Forelimb muscle (tissue), 1 donor: ENCODE results near the gene SLC8B1. TPM values are rescaled to one million over a fixed set of nuclear protein-coding genes. Genes with fewer than 3 reads are reported as not detected.

ENCODE experiments used
- DNase-seq: peaks from one replicate; pipeline ENCODE4 v3.0.0-alpha.2; 2013; ENCODE audit warnings: low read depth
- polyA plus RNA-seq: library from polyadenylated mRNA; unstranded; fragments of 120-200 nt; gene quantifications from one replicate; pipeline ENCODE4 v1.2.1, GENCODE V29; 2013; ENCODE audit not compliant: insufficient read length

SLC8B1 gene
- polyA plus RNA-seq, 1 donor, result 16.2 TPM

DNA sequence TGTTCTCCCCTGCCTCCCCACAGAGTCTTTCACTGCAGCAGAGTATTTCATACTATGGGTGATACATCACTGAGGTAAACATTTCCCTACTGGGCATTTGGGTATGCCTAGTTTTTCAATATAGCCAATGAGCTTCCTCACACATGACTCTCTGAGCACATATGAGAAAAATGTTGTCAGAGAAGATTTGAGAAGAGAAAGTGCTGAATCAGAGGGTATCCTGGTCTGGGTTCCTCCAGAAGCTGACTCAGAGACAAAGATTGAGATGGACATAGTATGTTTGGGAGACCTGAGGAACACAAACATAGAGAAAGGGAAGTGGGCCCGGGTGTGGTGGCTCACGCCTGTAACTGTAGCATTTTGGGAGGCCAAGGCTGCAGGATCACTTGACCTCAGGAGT lies 12.6 kb downstream of the SLC8B1 start:
- no peak for DNase-seq

DNA sequence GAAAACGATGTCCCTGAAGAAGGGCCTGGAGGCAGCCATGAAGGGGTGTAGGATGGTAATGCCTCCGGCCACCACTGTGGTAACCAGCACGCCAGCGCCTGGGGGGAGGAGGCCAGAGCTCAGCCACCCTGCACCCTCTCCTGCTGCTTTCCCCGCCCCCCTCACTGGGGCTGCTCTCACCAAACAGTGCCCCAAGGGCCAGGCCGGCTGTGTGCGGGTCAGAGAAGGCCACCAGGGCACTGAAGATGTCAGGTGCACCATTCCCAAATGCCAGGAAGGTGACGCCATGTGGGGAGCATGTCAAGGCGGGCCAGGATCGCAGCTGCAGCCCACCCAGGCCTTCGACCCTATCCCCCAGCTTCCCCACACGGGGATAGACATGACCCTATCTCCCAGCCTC lies 14.5 kb downstream of the SLC8B1 start:
- DNase-seq, result no peak

DNA sequence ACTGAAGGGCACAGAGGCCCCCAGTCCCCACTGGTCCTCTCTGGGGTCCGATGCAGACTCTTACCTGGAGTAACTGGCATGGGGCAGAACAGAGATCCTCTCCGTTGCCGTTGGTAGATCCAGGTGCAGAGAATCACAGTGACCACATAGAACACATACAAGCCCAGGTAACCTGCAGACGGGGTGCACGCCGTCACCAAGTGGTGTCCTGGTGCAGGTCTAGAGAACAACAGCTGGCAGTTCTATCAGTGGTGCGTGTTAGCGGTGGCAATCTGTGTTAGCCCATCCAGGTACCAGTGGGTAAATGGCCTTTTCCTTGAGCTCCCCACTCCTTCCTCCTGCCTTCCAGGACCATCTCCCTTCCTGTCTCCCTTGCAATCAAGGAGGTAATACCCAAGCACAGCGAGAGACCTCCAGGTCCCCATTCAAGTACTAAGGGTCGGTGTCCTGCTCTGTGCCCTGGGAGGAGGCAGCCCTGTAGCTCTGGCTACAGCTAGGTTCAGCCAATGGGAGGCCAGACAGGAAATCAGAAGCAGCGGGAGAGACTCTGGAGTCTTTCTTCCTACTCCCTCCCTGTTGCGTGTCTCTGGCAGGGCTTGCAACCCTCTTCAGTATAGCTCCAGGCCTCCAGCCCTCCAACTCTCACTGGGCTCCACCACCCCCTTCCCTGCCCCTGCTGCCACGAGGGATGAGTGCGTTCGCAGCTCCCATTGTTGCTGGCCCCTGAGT lies 15.8 kb downstream of the SLC8B1 start:
- DNase-seq, result no peak

DNA sequence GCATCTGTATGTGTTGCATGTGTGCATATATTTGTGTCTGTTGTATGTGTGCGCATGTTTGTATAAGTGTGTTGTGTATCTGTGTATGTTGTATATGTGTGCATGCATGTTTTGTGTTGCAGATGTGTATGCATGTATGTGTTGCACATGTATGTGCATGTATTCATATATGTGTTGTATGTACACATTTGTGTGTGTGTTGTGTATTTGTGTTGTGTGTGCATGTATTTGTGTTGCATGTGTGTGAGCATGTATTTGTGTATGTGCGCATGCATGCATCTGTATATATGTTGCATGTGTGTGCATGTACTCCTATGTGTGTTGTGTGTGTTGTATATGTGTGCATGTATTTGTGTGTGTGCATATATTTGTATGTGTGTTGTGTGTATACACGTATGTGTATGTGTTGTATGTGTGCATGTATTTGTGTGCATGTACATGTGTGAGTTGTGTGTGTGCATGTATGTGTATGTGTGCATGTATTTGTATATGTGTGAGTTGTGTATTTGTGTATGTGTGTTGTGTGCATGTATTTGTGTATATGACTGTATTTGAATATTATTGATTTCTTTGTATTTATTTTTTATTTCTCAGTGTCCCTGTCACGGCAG lies 16.8 kb downstream of the SLC8B1 start:
- DNase-seq, result no peak

DNA sequence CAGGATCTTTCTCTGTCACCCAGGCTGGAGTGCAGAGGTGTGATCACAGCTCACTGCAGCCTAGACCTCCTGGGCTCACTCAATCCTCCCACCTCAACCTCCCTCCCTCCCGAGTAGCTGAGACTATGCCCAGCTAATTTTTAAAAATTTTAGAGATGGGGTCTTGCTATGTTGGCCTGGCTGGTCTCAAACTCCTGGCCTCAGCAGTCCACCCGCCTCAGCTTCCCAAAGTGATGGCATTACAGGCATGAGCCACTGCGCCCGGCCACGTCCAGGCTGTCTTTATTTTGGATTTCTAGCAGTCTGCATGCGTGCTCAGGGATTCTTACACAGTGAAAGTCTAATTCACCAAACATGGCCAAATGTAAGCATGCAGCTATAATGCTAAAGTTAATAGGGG lies 17.8 kb downstream of the SLC8B1 start:
- DNase-seq, result no peak

DNA sequence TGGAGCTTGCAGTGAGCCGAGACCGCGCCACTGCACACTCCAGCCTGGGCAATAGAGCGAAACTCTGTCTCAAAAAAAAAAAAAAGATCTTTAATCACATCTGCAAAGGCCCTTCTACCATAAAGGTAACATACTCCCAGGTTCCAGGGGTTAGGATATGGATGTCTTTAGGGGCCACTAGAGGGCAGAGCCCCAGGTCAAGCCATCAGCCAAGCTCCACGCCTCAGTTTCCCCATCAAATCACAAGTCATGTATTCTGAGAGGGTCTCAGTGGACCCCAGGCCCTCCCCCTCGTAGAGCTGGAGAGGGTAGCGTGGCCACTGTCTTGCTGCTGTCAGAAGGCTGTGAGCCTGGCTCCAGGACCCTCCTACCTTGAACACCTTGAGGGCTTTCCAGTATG lies 18.8 kb downstream of the SLC8B1 start:
- no peak for DNase-seq

DNA sequence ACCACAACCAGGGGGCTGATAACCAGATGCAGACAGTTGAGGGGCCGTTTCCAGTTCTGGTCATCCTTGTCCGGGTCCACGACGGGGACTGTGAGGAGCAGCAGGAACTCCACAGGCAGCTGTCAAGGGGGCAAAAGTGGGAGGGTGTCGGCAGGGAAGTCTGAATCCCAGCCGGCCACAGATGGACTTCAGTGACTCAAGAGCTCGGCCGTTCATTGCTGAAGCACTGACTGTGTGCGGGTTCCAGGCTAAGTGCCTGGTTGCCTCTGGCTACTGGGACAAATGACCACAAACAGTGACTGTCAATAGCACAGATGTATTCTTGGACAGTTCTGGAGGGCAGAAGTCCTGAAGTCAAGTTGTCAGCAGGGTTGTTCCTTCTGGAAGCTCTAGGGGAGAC lies 19.6 kb downstream of the SLC8B1 start:
- no peak for DNase-seq

DNA sequence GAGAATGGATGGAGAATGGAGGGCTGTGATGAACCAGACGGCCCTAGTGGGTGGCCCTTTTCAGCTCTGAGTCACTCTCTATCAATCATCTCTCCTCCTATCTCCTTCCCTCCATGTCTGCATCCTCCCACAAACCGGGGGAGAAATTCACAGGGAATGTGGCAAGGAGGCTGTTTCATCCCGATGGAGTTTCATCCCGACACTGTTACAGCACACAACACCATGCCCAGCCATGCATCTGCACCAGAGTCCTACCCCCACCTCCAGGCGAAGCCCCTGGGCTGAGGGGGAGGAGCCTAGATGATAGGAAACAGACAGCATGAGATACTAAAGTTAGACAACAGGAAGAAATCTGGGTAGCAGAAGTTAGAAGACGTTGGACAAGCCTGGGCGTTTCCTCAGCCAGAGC lies 20.8 kb downstream of the SLC8B1 start:
- DNase-seq, result no peak

DNA sequence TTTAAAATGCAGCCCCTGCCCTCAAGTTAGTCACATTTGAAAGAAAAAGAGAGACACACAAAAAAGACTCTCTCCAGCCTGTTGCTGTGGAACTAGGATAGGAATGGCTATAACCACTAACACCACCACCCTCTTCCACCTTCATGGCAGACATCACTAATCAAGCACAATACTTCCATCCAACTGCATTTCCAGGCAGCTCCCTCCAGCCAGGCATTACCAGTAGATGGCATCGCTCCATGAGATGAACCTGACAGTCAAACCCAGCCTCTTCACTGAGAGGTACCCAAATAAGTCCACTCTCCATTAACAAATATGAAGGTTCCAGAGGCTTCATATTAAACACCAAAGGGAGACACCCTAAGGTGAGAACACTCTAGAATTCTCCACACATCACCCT lies 24.4 kb downstream of the SLC8B1 start:
- no peak for DNase-seq

DNA sequence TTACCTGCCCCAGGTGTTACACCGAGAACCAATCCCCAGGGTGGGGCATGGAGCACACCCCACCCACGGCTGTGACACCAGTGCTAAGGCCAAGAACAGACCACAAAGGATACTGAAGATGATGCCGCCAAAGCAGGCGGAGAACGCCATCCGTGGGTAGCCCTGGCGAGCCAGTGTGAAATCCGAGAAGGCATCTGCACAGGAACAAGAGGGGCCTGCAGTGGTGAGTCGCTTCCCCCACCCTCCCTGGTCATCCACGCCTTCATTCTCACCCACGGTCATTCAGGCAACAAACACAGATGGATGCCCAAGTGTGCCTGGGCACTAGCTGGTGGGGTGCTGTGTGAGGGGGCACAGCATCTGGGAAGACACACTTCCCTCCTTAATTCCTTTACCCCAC lies 28.5 kb downstream of the SLC8B1 start:
- no peak for DNase-seq

DNA sequence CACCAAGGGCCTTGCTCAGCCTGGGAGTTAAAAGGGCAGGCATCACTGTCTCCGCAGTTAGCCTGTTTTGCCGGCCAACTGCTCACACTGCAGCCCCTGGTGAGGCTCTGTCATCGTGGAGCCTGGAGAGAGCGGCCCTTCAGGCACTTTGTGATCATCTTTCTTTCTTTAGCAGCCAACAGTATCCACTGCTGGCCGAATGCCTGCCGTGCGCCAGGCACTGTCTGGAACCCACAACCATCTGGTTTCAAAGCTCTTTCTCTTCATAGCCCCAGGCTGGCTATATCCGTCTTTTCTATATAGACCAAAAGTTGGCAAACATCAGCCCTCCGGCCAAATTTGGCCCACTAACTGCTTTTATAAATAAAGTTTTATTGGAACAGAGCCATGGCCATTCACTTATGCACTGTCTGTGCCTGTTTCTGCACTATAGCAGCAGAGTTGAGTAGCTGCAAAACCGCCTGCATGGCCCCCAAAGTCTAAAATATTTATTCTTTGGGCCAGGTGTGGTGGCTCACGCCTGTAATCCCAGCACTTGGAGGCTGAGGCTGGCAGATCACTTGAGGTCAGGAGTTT lies 29.5 kb downstream of the SLC8B1 start:
- no peak for DNase-seq

DNA sequence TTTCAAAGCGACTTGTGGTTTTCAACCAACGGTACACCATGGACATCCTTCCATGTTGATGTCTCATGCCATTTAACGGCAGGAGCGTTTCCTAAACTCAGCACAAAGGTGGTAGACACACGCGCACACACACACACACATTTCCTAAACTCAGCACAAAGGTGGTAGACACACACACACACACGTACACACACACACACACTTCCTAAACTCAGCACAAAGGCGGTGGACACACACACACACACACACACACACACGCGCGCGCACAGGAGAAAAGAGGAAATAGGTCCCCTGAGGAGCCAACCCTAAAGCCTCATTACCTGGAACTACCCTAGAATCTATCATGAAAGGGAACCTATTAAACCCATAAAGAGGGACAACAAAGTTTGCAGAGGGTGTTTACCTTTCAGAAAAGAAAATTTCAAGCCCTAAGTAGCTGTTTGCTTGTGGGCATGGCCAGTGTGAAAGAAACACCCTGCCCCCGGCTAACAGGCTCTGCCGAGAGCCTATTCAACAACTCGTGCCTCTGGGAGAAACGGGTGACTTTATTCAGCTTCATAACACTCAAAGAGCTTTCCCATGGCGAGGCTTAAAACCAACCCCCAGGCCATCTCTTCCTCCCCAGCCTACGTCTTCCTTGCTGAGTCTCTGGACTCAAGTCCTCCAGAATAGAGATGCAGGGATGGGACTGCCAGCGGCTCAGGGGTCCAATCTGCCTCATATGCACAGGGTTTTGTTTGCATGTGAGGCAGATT lies 31.8 kb downstream of the SLC8B1 start:
- no peak for DNase-seq

DNA sequence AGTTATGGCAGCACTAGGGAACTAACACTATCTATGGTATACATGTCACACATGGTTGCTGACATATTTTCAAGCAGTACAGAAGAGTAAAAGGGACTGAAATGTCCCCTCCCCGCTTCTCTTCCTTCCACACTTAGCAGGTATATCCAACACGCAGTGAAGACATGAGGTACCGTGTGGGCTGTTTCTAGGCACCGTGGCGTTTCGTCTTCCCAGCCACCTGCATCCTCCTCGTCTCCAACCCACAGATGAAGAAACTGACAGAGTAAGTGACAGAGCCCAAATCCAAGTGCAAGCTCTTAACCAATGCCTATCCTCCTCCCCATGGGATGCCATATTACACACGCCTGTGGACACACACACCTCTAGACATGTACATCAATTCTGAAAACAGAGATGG lies 32.4 kb downstream of the SLC8B1 start:
- no peak for DNase-seq

DNA sequence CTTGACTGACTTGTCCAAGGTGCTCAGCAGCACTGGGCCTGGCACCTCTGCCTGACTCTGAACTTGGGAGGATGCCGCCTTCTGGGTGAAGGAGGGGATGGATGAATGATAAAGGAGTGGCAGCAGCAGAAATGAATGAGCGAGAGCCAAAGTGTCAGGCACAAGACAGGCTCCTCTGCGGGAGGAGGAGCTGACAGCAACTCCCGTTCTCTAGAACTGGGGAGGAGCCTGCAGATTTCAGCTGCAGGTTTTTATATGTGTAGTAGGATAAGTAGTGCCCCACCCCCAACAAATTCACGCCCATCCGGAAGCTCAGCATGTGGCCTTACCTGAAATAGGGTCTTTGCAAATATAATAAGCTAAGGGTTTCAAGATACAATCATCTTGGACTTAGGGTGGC lies 33.1 kb downstream of the SLC8B1 start:
- no peak for DNase-seq

DNA sequence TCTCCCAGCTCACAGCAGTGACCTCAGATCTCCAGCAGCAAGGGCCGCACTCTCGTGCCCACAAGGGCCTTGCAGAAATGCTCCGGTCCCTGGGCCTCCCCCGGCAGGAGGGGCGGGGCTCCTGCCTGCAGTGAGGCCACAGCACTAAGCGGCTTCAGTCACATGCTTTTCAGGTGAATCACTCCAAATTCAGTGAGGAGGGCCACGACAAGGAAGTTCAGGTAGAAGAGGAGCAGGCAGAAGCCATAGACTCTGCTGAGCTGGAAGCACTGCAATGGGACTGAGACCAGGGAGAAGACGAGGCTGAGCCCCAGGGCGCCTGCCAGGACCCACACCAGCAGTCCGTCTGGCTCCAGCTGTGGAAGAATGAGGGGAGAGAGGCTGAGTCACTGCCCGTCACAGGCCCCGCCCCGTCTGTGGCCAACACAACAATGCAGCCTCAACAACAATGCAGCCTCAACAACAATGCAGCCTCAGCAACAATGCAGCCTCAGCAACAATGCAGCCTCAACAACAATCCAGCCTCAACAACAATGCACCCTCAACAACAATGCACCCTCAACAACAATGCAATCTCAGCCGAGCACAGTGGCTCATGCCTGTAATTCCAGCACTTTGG lies 35.2 kb downstream of the SLC8B1 start:
- DNase-seq, result no peak

DNA sequence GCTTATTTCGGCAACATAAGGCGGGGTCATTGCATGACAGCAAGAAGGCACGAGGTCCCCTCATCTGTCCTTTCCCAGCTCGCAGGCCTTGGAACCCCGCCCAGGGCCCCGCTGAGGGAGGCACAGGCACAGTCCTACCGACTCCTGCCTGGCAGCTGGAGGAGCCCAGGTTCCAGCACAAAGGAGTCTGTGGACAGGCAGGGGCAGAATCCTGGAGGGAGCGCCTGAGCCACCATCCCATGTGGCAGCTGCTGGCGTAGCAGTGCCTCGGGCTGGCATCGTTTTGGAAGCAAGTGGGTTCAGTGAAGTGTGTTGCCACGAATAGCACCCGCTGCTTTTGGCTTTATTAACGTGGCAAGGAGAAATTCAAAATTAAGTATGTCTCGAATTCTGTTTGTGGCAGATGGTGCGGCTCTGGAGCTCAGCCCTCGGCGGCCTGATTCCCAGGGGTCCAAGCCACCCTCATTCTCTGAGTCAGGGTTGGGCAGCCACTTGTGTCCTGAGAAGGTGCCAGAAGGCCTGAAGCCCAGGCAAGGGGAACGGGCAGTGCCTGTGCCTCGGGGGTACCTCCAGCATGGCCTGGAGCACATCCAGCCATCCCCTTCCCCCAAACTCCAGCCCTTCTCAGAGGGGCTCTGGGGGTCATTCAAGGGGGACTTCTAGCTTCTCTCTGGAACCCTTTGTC lies 35.9 kb downstream of the SLC8B1 start:
- no peak for DNase-seq

DNA sequence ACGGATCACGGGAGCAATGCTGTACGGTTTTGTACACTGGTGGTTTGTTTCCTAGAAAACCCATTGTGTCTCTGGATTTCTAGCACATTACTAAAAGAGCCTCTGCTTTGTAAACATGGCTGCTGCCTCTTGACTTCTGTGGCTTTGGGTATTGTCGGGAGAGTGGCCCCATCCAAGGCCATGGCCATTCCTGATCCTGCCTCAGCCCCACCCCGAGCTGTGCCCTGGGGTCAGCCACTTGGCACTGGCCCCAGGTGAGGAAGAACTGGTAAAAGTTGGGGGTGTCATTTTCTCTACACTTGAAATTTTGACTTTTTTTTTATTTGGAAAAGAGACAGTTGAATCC lies 36.5 kb downstream of the SLC8B1 start:
- no peak for DNase-seq

DNA sequence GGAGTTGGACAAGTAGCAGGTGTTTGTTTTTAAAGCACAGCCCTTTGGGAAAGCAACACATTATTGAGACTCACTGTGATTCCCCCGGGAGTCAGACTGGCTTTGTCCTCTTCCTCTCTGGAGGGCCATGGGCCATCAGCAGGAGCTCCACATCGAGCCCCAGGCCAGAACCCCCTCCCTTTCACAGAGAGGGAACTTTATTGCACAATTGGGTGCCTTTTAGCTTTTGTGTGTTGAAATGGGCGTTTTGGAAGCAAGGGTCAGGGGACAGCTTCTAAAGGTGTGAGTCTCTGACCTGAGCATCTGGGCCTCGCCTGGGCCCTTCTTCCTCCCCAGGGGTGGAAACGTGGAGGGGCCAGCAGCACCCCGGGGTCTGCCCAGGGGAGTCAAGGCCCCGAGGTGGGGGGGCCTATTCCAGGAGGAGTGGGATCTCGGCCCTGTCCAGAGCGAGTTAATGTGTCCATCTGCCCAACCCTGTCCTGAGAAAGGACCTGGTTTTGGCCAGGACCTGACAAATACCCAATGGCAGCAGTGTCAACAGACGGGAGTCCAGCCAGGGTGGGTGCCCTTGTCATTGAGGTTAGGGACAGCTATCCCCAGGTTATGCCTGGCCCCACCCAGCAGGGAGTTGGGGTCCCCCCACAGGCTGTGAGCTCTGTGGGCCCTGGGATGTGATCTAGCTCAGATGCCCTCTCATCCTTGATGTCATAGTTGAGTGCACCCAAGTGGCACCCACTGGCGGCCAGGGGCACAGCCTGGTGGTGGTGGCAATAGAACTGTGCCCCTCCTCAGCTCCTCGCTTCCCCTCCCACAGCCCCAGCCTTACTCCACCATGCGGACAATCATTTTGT lies 37.1 kb downstream of the SLC8B1 start:
- DNase-seq, result no peak

DNA sequence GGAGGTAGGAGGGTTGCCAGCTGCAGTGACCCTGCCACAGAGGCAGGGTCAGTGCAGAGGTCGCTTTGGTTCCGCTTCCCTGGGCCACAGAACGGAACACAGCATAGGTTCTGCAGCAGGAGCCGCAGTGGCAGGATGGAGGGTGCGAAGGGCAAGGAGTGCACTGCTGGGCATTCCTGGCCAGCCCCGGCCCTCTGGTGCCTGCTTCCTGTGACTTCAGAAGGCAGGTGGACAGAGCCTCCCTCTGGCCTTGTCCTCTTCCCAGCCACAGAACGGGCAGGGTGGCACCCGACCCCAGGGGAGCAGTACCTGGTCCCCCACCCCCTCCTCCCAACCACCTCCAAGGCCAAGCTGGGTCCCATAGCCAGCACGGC lies 37.7 kb downstream of the SLC8B1 start:
- DNase-seq, result no peak

DNA sequence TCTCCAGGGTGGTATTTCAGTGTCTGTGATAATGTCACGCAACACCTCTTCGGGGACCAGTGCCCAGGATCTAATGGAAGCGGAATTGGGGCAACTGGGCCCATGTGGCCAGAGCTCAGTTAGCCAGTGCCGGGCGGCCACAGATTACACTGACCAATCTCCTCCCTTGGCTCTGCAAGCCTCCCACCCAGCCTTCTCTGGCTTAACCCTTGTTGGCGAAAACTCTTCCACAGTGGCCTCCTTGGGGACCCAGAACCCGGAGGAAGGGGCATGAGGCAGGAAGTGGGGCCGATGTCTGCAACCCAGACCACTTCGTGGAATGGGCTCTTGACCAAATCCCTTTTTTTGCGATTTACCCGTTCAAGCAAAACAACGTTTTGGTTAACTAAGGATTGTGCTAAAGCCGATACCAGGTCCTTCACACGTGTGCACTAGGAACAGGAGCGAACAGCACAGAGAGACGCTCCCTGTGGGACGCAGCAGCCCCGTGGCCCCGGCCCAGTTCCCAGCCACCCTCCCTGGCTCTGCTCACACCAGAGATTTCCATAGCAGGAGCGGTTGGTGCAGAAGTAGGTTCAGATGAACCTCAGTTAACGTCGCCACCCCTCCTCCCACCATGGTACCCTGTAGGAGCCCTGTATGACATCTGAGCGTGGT lies 38.2 kb downstream of the SLC8B1 start:
- no peak for DNase-seq
